ENCODE data around the gene WDR5B. TPM values are rescaled to one million over a fixed set of nuclear protein-coding genes. Genes with fewer than 3 reads are reported as not detected.
A peak's percentile ranks its signal among the peaks of the same experiment; 100 is the strongest.

WDR5B gene
- polyA plus RNA-seq, 1 donor (not counting 4 experiments of a cell fraction or from before 2014, with no cell fraction given) = 4.0 TPM

DNA sequence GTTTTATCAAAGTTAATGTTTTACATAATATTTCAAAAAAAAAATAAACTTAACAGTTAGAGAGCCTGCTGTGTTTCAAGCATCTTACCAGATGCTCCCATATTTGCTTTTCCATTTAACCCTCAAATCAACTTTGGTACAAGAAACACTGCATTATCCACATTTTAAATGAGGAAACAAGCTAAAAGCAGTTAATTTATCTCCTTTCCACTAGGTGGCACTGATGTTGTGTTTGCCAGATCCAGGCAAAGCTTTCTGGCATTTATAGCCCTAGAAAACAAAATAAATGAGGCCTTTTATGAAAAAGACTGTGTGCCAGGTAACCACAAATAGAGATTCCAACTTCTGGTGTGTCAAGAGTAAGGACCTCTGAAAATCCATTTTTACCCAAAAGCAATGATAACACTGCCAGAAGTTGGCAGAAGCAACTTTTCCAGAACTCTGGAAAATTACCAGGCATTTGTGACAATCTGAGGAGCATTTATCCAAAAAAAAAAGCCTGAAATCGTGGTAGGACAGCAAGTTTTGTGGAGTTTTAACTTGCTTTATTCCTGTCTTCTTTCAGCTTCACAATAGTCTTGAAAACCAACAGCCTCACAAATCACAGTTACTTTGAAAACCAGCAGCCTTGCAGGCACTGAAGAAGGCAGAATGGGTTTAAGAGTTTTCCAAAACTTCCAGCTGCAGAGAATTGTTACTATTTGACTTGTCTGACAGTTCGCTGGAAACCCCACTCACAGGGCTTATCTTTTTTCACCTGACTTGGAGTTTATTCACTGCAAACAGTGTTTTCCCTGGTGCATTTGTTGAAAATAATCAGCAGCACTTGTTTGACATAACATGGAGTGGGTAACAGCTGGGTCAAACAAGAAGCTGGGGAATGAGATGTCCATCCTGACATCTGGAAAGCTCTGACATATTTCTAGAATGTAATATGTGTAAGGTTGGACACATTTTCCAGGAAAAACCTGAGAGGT is 22.7 kb downstream of the WDR5B start:
- no peak overlapping the region for H3K4me3 ChIP-seq (ENCODE audit: control insufficient read depth in 2 of 3, extremely low read depth in 1 of 3, insufficient read depth in 2 of 3, low read depth in 1 of 3, low read length in 3 of 3)
- H2AFZ ChIP-seq (ENCODE audit: control insufficient read depth, low read length) = no peak overlapping the region
- no peak overlapping the region for H3K4me2 ChIP-seq (ENCODE audit: control insufficient read depth, extremely low read depth, insufficient read depth, low read depth, low read length)
- peak; percentile 69 for FAIRE-seq
- peaks cover 9% of the 10 kb centered on the region for H3K4me1 ChIP-seq (ENCODE audit: control insufficient read depth, extremely low read depth, insufficient read depth, low read length)
- H3K9me1 ChIP-seq (ENCODE audit: control insufficient read depth, extremely low read depth, insufficient read depth, low read length) = no peaks in the 10 kb centered on the region
- dilution Hi-C loops (cut with MboI; ENCODE audit: extremely low pct_ligation_motif_present, low sequenced_read_pairs) = no loop called here
- H3K27ac ChIP-seq (ENCODE audit: control insufficient read depth, insufficient read depth, low read length) = no peak overlapping the region
- no peak for TF ChIP-seq EZH2 (IDR thresholded peaks at IDR 0.05; ENCODE audit: low read length)
- TF ChIP-seq, protein P1, sequence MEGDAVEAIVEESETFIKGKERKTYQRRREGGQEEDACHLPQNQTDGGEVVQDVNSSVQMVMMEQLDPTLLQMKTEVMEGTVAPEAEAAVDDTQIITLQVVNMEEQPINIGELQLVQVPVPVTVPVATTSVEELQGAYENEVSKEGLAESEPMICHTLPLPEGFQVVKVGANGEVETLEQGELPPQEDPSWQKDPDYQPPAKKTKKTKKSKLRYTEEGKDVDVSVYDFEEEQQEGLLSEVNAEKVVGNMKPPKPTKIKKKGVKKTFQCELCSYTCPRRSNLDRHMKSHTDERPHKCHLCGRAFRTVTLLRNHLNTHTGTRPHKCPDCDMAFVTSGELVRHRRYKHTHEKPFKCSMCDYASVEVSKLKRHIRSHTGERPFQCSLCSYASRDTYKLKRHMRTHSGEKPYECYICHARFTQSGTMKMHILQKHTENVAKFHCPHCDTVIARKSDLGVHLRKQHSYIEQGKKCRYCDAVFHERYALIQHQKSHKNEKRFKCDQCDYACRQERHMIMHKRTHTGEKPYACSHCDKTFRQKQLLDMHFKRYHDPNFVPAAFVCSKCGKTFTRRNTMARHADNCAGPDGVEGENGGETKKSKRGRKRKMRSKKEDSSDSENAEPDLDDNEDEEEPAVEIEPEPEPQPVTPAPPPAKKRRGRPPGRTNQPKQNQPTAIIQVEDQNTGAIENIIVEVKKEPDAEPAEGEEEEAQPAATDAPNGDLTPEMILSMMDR (optimal IDR thresholded peaks at IDR 0.05 in 1 of 3, IDR thresholded peaks at IDR 0.05 in 1 of 3, conservative IDR thresholded peaks at IDR 0.05 in 1 of 3; ENCODE audit: extremely low read depth in 1 of 3, insufficient read depth in 2 of 3, low read length in 3 of 3) = peak in 2 of 3 experiments; percentile 70 to 72
- no peaks in the 10 kb centered on the region for H4K20me1 ChIP-seq (ENCODE audit: control insufficient read depth, extremely low read depth, insufficient read depth, low read length)
- H3K9me3 ChIP-seq (ENCODE audit: control insufficient read depth, low read depth, low read length) = no peaks in the 10 kb centered on the region
- no peaks in the 10 kb centered on the region for H3K27me3 ChIP-seq (ENCODE audit: control insufficient read depth, extremely low read depth, insufficient read depth, low read length)
- no peak overlapping the region for H3K9ac ChIP-seq (ENCODE audit: control insufficient read depth, extremely low read depth, insufficient read depth, low read length)
- no peaks in the 10 kb centered on the region for H3K79me2 ChIP-seq (ENCODE audit: control insufficient read depth, insufficient read depth, low read length)
- no peak for DNase-seq (ENCODE audit: low read depth, low spot score)
- H3K36me3 ChIP-seq (ENCODE audit: control insufficient read depth in 2 of 2, extremely low read depth in 1 of 2, insufficient read depth in 2 of 2, low read length in 2 of 2) = no peaks in the 10 kb centered on the region

DNA sequence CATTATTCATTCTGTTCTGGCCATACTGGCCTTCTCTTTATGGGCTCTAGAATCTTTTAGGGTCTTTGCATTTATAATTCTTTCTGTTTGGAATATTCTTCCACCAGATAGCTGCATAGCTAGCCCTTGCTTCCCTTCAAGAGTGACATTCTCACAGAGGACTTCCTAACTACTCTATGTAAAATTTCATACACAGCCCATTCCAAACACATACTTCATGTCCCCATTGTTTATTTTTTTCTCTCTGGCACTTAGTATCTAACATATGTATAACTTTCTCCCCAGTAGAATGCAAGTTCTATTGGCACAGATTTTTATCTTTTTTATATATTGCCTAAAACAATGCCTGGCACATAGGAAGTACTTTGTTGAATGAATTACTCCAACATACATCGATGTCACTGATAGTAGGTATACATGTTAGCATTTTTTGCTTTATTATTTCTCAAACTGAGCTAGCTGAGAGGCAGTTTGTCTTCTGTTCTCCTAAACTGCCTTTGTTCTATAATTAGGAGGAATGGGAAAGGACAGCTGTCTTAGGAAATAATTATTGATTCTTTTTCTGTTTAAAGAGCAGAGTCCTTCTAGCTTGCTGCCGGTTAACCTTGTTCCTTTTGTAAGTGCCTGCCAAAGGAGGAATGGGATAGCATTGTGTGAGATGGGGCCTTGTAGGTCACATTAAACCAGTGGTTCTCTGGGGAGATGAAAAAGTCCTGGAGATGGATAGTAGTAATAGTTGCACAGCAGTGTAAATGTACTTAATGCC is 24.0 kb downstream of the WDR5B start:
- Histone ChIP-seq H4K20me1 (ENCODE audit: control insufficient read depth, extremely low read depth, insufficient read depth, low read length) (no peaks in the 10 kb centered on the region), H3K27me3 (ENCODE audit: control insufficient read depth, extremely low read depth, insufficient read depth, low read length) (no peaks in the 10 kb centered on the region), H3K4me3 (ENCODE audit: control insufficient read depth in 2 of 3, extremely low read depth in 1 of 3, insufficient read depth in 2 of 3, low read depth in 1 of 3, low read length in 3 of 3) (no peak overlapping the region), H3K27ac (ENCODE audit: control insufficient read depth, insufficient read depth, low read length) (no peak overlapping the region), H3K4me2 (ENCODE audit: control insufficient read depth, extremely low read depth, insufficient read depth, low read depth, low read length) (no peak overlapping the region), H3K4me1 (ENCODE audit: control insufficient read depth, extremely low read depth, insufficient read depth, low read length) (peaks cover 9% of the 10 kb centered on the region), H3K9me1 (ENCODE audit: control insufficient read depth, extremely low read depth, insufficient read depth, low read length) (no peaks in the 10 kb centered on the region), H3K9me3 (ENCODE audit: control insufficient read depth, low read depth, low read length) (no peaks in the 10 kb centered on the region), H3K36me3 (ENCODE audit: control insufficient read depth in 2 of 2, extremely low read depth in 1 of 2, insufficient read depth in 2 of 2, low read length in 2 of 2) (no peaks in the 10 kb centered on the region), H2AFZ (ENCODE audit: control insufficient read depth, low read length) (no peak overlapping the region), H3K9ac (ENCODE audit: control insufficient read depth, extremely low read depth, insufficient read depth, low read length) (no peak overlapping the region), H3K79me2 (ENCODE audit: control insufficient read depth, insufficient read depth, low read length) (no peaks in the 10 kb centered on the region)
- no peak for TF ChIP-seq EZH2 (IDR thresholded peaks at IDR 0.05; ENCODE audit: low read length)
- TF ChIP-seq, protein P1 (optimal IDR thresholded peaks at IDR 0.05 in 1 of 3, IDR thresholded peaks at IDR 0.05 in 1 of 3, conservative IDR thresholded peaks at IDR 0.05 in 1 of 3; ENCODE audit: extremely low read depth in 1 of 3, insufficient read depth in 2 of 3, low read length in 3 of 3) = no peak
- FAIRE-seq (no peak), DNase-seq (ENCODE audit: low read depth, low spot score) (no peak)
- dilution Hi-C loops (cut with MboI; ENCODE audit: extremely low pct_ligation_motif_present, low sequenced_read_pairs) = no loop called here
